Mucosa of stomach (tissue), 1 donor: ENCODE measurements around the gene TMC6.
"Not testable (repeated sequence)": the region's sequence is repeated elsewhere in the genome, so short reads cannot be mapped to it uniquely, and the experiment has no call there.

Experiments
- H3K27me3 ChIP-seq: one replicate; pipeline ENCODE4 v1.7.0; 2013; ENCODE audit warnings: mild to moderate bottlenecking, low read length; ENCODE audit not compliant: control insufficient read depth, insufficient read depth
- H3K36me3 ChIP-seq: one replicate; pipeline ENCODE4 v1.7.0; 2013; ENCODE audit warnings: low read length; ENCODE audit not compliant: control insufficient read depth, insufficient read depth
- H3K4me1 ChIP-seq: one replicate; pipeline ENCODE4 v1.7.0; 2013; ENCODE audit warnings: mild to moderate bottlenecking, low read length; ENCODE audit not compliant: control insufficient read depth, insufficient read depth
- H3K4me3 ChIP-seq: one replicate; pipeline ENCODE4 v1.7.0; 2013; ENCODE audit warnings: low read length
- H3K9ac ChIP-seq: one replicate; pipeline ENCODE4 v1.7.0; 2013; ENCODE audit warnings: mild to moderate bottlenecking, low read length, moderate library complexity
- H3K9me3 ChIP-seq: one replicate; pipeline ENCODE4 v1.7.0; 2013; ENCODE audit warnings: mild to moderate bottlenecking, low read length, moderate library complexity; ENCODE audit not compliant: control insufficient read depth
- donor health status: Pancreatic carcinoma.

TMC6 gene

GRCh38 chr17:78104540-78104941 lies 24.0 kb downstream of the TMC6 start:
- Histone ChIP-seq H3K36me3 (no peaks in the 10 kb centered on the region), H3K9ac (no peak overlapping the region), H3K4me1 (no peaks in the 10 kb centered on the region), H3K9me3 (no peaks in the 10 kb centered on the region), H3K27me3 (no peaks in the 10 kb centered on the region), H3K4me3 (no peak overlapping the region)

- H3K9ac ChIP-seq: no peak overlapping the region
- H3K27me3 ChIP-seq: no peaks in the 10 kb centered on the region
- H3K9me3 ChIP-seq: no peaks in the 10 kb centered on the region
- no peak overlapping the region for H3K4me3 ChIP-seq
- peaks cover 7% of the 10 kb centered on the region for H3K36me3 ChIP-seq
- no peaks in the 10 kb centered on the region for H3K4me1 ChIP-seq
These were observed 25.2 kb downstream of the TMC6 start for GRCh38 chr17:78103311-78103710.

GRCh38 chr17:78101542-78101941 lies 27.0 kb downstream of the TMC6 start:
- Histone ChIP-seq H3K9ac (no peak overlapping the region), H3K9me3 (no peaks in the 10 kb centered on the region), H3K27me3 (no peaks in the 10 kb centered on the region), H3K4me3 (no peak overlapping the region), H3K36me3 (peaks cover 15% of the 10 kb centered on the region), H3K4me1 (no peaks in the 10 kb centered on the region)

DNA sequence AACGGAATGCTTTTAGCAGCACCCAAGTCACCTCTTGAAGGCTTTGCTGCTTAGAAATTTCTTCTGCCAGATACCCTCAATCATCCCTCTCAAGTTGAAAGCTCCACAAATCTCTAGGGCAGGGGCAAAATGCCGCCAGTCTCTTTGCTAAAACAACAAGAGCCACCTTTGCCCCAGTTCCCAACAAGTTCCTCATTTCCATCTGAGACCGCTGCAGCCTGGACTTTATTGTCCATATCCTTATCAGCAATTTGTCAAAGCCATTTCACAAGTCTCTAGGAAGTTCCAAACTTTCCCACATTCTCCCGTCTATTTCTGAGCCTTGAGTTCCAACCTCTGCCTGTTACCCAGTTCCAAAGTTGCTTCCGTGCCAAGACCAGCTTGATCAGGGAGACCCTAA lies 27.4 kb downstream of the TMC6 start:
- no peaks in the 10 kb centered on the region for H3K4me1 ChIP-seq
- no peak overlapping the region for H3K9ac ChIP-seq
- no peaks in the 10 kb centered on the region for H3K9me3 ChIP-seq
- H3K36me3 ChIP-seq: peaks cover 15% of the 10 kb centered on the region
- no peaks in the 10 kb centered on the region for H3K27me3 ChIP-seq
- H3K4me3 ChIP-seq: no peak overlapping the region

DNA sequence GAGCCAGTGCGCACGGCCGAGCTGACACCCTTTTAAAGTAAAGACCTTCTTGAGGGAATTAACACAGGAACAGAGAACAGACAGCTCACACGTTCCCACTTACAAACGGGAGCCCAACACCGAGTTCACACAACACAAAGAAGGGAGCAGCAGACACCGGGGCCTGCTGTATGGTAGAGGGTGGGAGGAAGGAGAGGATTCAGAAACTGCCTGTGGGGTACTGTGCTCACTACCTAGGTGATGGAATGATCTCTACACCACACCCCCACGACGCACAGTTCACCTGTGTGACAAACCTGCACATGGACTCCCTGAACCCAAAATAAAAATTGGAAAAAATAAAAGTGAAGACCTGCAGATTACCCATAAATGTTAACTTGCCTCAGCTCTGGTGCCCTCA lies 32.5 kb downstream of the TMC6 start:
- Histone ChIP-seq H3K36me3 (peaks cover 15% of the 10 kb centered on the region), H3K9me3 (no peaks in the 10 kb centered on the region), H3K27me3 (no peaks in the 10 kb centered on the region), H3K4me1 (no peaks in the 10 kb centered on the region), H3K4me3 (no peak overlapping the region), H3K9ac (no peak overlapping the region)

GRCh38 chr17:78095035-78095434 lies 33.5 kb downstream of the TMC6 start:
- Histone ChIP-seq H3K36me3 (peaks cover 15% of the 10 kb centered on the region), H3K4me3 (no peak overlapping the region), H3K9me3 (no peaks in the 10 kb centered on the region)

GRCh38 chr17:78092794-78093324 lies 35.7 kb downstream of the TMC6 start:
- no peak overlapping the region for H3K4me3 ChIP-seq
- no peak overlapping the region for H3K9ac ChIP-seq
- H3K27me3 ChIP-seq: no peaks in the 10 kb centered on the region
- H3K9me3 ChIP-seq: no peaks in the 10 kb centered on the region
- H3K36me3 ChIP-seq: peaks cover 3% of the 10 kb centered on the region
- H3K4me1 ChIP-seq: no peaks in the 10 kb centered on the region

More at GRCh38 chr17:78095035-78095434, 33.5 kb downstream of the TMC6 start:
- Histone ChIP-seq H3K4me1 (no peaks in the 10 kb centered on the region), H3K27me3 (no peaks in the 10 kb centered on the region), H3K9ac (no peak overlapping the region)

DNA sequence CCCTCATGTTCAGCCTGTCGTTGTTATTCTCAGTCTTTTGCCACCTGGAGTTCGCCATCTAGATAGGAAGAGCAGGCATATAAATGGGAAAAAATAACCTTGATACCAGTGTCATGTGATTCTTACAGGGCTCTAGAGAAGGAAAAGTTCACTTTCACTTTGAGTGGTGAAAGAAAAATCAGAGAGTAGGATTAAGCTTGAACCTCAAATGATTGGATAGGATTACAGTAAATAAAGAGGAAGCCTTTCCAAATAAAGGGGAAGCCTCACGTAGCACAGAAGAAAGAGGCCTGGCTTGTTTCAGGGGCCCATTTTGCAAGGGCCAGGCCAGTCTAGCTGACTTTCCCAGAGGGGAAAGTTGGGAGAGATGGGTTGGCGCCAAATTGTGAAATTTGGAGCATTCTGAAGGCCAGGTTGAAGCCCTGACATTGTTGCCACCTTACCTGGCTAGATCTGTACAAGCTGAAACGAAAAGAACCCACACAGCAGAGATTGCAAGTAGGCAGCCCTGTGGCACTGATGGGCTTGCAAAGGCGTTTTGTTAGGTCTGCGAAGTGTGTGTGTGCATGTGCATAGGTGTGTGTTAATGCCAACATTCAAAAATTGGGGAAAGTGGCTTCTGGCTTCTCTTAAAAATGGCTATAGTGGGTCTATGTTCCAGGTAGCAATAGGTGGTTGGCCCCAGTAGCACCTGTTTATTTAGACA lies 38.8 kb downstream of the TMC6 start:
- H3K9ac ChIP-seq: no peak overlapping the region
- H3K36me3 ChIP-seq: no peaks in the 10 kb centered on the region
- no peaks in the 10 kb centered on the region for H3K4me1 ChIP-seq
- no peak overlapping the region for H3K4me3 ChIP-seq
- H3K27me3 ChIP-seq: no peaks in the 10 kb centered on the region
- no peaks in the 10 kb centered on the region for H3K9me3 ChIP-seq

GRCh38 chr17:78088529-78088928 lies 40.0 kb downstream of the TMC6 start:
- H3K9ac ChIP-seq: no peak overlapping the region
- H3K4me1 ChIP-seq: no peaks in the 10 kb centered on the region
- no peaks in the 10 kb centered on the region for H3K36me3 ChIP-seq
- H3K4me3 ChIP-seq: no peak overlapping the region
- no peaks in the 10 kb centered on the region for H3K9me3 ChIP-seq
- H3K27me3 ChIP-seq: no peaks in the 10 kb centered on the region

DNA sequence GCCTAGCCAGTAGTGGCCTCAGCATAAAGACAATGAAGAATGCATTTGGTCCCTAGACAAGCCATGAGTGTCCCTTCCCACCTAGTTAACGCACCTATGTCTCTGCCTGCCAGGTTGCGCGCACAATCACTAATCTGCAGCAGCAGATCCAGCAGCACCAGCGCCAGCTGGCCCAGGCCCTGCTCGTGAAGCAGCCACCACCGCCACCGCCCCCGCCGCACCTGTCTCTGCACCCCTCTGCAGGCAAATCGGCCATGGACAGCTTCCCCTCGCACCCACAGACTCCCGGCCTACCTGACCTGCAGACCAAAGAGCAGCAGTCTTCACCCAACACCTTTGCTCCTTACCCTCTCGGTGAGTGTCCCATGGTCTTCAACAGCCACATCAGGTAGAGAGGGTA lies 41.8 kb downstream of the TMC6 start:
- no peaks in the 10 kb centered on the region for H3K4me1 ChIP-seq
- no peaks in the 10 kb centered on the region for H3K36me3 ChIP-seq
- H3K27me3 ChIP-seq: no peaks in the 10 kb centered on the region
- H3K9me3 ChIP-seq: no peaks in the 10 kb centered on the region
- no peak overlapping the region for H3K4me3 ChIP-seq
- no peak overlapping the region for H3K9ac ChIP-seq

- Histone ChIP-seq H3K27me3 (no peaks in the 10 kb centered on the region), H3K9me3 (no peaks in the 10 kb centered on the region), H3K4me1 (no peaks in the 10 kb centered on the region), H3K36me3 (no peaks in the 10 kb centered on the region), H3K9ac (no peak overlapping the region), H3K4me3 (no peak overlapping the region)
These were observed 45.6 kb downstream of the TMC6 start for GRCh38 chr17:78082988-78083387.

DNA sequence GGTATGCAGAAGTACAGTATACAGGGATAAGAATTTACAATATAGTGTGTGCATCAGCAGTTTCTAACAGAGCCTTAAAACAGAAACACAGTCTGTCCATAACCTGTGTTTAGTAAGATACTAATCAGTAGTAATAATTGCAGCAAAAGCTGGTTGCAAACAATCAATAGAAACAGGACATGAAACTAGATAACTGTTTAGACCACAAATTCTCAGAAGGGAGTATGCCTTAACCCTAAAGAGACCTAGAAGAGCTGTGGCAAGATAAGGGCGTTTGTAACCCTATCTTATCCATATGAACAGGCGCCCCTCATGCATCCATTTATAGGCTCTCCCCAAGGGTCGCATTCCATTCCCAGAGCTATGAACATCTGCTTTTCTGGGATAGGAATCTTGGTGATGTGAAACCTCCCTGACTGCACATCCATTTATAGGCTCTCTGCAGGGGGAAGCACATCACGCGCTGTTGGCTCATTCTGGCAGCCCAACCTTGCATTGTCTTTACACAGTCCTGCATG lies 46.1 kb downstream of the TMC6 start:
- H3K4me3 ChIP-seq, H3K36me3 ChIP-seq, H3K4me1 ChIP-seq, H3K27me3 ChIP-seq, H3K9me3 ChIP-seq, H3K9ac ChIP-seq: not testable (repeated sequence)
